HG02973 (cell line): Measurements from ENCODE around the gene LYPLAL1.

ENCODE experiments used
- ATAC-seq: cut with Tn5 transposase; IDR thresholded peaks from one replicate; pipeline ENCODE4 v1.9.1; 2021; ENCODE audit warnings: moderate library complexity; ENCODE audit not compliant: unreplicated experiment

The LYPLAL1 gene

DNA sequence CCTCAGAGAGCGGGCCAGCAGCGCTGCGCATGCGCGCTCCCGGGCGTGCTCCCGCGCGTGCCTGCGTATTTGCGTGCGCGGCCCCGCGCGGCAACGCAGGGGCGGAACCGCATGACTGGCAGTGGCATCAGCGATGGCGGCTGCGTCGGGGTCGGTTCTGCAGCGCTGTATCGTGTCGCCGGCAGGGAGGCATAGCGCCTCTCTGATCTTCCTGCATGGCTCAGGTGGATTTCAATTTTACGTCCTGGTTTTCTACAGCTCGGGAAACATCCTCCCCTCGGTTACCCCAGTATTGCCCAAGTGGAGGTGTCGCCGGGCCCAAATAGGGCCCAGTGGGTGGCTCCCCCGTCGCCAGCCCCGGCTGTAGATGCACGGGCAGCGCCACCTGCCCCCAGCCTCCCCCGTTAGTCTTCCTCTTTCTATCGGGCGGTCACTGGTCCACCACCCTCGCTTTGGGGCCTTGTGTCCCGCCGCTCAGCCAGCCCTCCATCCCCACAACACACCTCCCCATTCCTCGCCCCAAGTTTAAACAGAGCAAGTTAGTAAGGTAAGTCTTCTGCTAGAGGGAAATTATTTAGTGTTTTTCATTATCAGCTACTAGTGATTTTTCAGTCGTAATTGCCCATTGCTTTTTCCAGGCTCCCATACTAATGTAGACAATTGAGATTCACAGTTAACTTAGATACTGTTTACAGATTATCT is at the start of gene LYPLAL1:
TSS of gene LYPLAL1 (plus strand) at position 121 of the 702 bp plus-strand sequence. CDS start at position 134, 13 bp downstream.
- peak; percentile 64 for ATAC-seq

DNA sequence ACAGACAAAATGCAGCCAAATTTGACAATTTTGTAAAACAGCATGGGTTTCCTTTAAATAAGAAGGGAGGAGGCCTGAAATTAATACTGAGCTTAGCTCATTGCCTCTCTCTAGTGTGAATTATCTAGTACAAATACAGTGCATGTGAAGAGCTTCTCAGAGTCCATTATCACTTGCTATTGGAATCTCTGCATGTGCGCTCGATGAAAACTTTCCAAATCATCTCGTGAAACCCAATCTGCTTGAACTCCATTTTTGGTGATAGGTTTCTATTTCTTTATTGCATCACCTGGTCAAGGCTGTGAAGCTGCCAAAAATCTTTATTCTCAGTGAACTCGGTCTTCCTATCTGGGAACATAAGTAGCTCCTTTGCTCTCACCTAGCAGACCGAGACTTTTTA is 49.5 kb upstream of the LYPLAL1 start:
- ATAC-seq: no peak

DNA sequence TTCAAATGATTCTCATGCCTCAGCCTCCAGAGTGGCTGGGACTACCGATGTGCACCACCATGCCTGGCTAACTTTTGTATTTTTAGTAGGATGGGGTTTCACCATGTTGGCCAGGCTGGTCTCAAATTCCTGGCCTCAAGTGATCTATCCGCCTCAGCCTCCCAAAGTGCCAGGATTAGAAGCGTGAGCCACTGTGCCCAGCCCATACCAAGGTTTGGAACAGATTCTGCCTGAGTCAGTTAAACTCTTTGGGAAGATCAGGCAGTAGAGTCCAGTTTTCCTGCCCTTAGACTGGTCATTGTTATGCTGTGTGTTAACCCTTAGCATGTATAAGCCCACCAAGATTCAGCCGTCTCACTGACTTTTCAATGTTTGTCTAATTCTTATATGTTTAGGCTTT is 48.3 kb upstream of the LYPLAL1 start:
- ATAC-seq: no peak

DNA sequence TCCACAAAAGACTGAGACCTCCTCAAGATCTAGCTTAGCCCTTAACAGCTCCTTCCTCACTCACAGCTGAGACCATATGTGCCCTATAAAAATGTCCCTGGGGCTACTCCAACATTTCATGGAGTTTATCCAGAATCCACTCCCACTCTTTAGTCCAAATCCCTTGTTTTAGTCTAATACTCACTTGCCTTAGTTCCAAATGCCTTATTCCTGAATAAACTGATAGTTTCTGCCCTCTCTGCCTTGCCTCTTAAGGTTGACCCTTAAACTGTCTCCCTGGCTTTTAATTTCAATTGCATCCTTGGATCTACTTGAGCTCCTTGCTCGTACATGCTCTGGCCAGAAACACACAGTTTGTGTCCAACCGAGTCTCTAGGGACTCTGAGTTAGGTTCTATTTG is 47.3 kb upstream of the LYPLAL1 start:
- ATAC-seq: no peak

DNA sequence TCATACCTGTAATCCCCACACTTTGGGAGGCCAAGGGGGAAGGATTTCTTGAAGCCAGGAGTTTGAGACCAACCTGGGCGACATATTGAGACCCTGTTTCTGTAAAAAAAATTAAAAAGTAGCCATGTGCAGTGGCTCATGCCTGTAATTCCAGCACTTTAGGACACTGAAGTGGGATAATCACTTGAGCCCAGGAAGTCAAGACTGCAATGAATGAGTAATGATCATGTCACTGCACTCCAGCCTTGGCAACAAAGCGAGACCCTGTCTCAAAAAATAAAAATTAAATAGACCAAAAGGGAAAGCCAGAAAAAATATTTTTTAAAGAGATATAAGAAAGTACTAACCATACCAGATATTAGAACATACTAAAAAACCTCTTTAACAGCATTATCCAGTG is 44.7 kb upstream of the LYPLAL1 start:
- no peak for ATAC-seq

DNA sequence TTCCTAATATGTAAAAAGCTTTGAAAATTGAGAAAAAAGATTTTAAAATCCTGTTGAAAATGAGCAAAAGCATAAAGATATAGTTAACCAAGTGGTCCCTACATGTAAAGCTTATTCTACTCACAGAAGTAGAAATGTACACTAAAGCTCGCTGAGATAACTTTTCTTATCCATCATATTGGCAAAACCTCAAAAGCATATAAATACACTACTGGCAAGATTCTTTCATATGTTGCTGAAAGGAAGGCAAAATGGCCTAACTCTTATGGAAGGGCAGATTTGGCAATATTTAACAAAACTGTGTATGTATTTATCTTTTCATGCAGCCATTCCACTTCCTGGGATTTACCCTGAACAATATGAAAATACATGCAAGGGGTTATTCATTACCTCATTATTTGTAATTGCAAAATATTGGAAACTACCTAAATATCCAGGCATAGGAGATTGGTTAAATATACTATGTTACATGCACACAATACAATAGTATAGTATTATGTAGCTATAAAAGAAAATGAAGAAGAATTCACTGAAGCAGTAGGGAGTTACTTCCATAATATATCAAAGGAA is 43.2 kb upstream of the LYPLAL1 start:
- ATAC-seq: no peak

DNA sequence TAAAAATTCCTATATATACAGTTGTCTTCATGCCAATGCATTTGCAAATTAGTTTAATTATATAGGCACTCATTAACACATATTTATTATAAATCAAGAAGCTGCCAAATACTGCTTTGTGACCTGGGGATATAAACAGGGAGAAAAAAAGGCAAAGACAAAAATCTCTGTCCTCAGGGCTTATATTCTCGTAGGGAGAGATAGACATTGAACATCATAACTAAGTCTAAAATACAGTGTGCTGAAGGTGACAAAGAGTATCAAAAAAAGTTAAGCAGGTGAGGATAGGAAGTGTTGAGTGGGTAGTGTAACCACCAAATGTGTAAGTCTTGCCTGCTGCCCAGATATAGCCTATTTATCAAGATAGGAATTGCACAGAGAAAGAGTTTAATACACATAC is 40.7 kb upstream of the LYPLAL1 start:
- ATAC-seq: no peak

DNA sequence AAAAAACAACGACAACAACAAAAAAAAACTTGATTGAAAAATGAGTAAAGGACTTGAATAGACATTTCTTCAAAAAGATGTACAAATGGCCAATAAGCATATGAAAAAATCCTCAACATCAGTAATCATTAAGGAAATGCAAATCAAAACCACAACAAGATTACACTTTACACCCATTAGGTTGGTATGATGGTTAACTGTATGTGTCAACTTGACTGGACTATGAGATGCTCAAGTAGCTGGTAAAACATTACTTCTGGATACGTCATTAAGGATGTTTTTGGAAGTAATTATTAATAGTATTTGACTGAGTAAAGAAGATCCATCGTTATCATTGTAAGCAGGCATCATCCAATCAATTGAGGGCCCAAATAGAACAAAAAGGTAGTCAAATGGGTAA is 34.9 kb upstream of the LYPLAL1 start:
- ATAC-seq: no peak

DNA sequence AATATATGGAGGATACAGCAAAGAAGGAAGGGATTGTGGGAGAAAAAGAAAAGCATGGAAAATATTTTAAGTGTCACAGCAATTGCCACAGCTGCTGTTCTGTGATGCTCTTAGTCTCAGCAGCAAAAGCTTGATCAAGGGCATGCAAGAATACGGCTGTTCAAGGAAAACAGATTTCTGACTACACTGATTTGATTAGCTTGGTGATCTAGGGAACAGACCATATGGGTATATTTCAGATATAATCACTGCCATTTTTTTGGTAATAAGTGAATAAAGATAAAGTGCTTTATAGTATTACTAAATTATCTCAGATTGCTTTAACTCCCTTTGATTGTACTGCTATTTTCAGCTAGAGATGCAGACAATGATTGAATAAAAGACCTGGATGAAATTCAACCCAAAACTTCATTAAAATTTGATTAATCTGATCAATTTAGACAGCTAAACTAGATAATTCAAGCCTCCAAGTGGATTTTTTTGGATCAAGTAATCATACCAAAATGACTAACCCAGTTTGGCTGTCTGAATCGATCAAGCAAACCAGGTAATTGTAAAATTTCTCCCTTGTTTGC is 33.3 kb upstream of the LYPLAL1 start:
- no peak for ATAC-seq

DNA sequence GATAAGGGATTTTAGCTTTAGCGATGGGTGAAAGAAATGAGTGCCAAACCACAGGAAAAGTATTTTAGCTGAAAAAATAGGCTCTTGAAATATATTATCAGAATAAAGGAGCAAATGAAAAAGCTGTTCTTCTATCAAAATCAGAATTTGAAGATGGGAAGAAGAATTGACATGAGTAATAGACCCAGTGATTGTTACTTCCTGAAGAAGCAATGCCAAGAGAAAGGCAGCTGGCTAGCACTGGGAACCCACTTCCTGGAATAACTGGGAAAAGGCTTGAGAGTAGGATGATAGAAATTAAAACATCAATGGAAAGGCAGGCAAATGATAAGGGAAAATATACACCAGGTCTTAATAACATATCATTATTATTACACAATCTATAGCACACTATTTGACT is 29.9 kb upstream of the LYPLAL1 start:
- ATAC-seq: no peak

DNA sequence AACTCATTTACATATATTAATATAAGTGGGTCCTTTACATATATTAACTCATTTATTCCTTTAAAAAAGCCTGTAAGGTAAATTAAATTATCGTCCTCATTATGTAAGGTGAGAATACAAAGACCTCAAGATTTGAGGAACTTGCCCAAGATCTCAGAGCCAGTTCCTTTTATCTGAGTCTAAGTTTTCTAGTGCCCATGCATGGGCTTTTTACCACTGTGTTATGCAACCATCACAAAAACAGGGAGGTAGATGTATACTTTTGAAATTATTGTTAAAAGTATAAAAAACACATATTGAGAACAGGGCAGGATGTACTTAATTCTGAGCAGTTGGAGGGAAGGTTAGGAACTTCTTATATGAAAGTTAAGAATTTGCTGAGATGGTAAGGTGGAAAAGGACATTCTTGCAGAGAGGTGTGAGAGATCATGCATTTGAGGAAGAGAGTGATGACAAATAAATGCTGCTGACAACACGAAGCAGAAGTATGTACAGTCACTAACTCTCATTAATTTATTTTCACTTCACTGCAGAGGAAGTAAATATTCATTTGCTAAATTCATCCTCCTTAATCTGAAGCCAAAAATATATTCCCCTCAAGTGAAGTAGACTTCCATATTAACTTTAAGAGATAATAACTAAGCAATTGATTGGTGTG is 28.9 kb upstream of the LYPLAL1 start:
- ATAC-seq: no peak

DNA sequence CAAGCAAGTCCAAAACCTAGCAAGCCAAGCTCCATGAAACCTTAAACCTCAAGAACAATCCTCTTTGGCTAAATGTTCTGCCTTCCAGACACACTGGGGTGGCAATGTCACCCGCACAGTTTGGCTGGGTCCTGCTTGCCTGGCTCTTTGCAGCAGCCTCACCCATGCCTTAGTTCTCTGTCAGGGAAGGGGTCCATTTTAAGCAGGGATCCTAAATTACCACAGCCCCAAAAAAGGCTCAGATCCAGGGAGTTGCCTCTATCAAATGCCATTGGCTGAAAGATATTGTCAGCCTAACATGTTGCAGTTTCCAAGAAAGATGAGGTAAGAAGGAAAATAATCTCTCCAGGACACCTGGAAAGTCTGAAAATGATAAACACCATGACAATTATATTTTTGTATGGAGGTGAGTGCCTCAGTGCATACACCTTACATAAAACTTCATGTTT is 26.1 kb upstream of the LYPLAL1 start:
- ATAC-seq: no peak

DNA sequence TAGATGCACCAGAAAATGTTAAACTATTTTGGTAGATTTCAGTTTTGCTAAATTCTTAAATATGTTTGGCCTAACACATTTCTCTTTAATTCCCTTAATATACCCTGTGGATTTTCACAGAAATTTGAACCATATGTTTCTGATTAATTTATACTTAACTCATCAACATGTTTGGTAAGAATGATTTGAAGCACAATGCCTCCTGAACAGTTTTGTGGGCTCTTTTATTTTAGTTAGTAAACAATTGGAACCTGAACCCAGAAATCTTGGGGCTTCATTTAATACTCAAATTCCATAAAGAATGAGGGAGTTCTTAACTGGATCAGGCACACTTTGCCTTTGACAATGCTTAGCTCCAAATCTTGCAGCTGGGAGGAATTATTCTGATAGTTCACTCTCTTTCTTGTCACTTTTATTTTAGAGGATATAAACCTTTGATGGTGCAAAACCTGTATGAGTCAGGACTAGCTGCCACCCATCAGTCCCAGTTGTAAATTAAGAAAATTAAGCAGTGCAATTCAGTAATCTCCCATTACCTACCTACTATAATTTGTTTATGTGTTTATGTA is 24.6 kb upstream of the LYPLAL1 start:
- ATAC-seq: no peak

DNA sequence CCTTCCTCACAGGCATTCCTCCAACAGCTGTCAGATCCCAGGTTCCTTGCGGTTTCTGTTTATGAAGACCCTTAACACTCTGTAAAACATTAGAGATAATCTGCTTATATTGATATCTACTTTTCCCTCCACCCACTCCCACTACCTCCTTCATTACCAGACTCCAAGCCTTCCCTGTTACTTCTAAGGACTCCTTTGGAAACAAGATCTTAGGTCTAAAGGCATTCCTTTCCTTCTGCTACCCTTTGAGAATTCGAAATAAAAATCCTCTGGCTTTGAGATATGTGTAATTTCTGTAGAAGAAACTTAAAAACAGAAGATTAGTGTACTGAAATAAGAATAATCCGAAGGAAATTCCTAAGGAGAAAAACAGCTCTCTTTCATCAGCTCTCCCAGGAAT is 23.7 kb upstream of the LYPLAL1 start:
- no peak for ATAC-seq

DNA sequence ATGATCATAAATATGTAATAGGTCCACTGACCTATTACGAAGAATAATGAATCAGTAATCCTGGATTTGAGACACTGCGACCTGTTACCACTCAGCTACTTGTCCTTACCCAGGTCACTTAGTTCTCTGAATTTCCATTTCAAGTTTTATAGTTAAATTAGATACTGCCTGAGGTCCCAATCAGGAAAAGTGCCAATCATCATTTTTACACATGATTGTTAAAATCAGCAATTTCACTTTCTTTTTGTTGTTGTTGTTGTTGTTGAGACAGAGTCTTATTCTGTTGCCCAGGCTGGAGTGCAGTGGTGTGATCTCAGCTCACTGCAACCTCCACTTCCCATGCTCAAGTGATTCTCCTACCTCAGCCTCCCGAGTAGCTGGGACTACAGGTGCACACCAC is 22.8 kb upstream of the LYPLAL1 start:
- no peak for ATAC-seq

DNA sequence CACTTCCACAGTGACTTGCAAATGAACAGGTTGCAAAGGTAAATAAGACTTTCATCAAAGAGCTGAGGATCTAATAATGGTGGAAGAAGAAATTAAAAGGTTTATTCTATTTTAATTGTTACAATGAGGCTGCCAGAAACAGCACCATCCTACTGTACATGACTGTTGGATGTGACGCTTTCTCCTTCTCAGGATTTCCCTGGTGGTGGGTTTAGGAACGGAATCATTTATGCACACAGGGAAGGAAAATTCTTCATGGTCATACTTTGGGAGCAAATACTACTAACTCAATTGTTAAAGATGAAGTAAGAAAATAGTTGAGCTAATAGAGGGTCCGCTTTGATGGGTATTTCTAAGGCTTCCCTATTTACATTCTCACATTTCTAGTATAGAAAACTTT is 22.2 kb upstream of the LYPLAL1 start:
- no peak for ATAC-seq

DNA sequence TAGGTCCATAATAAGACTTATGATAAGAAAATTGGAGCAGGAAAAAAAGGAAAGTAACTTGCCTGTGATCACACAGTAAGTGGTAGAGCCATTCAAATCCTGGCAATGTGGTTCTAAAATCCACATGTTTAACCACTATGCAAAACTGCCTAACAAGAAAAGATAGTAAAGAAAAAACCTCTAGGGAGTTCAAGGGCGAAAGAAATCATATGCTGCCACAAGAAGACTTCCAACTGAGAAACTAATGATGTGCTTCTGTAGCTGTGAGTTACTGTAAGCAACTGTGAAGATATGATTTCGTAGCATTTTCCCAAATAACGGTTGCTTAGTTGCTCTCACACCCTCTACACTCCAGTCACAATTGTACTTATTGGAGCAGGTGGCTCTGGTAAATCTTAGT is 20.9 kb upstream of the LYPLAL1 start:
- no peak for ATAC-seq

DNA sequence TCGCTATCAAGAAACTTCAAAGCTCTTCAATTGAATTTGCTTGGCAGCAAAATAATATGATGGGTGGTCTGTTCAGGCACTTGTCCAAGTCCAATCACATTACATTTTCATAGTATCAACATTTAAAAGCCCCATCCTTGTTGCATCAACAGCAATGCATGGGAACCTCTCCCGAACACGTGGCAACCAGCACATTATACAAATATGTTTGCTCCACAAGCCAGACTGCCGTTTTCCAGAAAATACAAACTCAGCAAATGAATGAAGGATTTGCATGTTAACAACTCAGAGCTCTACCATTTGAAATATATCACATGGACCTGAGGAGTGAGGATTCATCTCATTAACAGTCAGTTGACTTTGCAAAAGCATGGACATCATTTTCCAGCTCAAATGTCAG is 20.0 kb upstream of the LYPLAL1 start:
- ATAC-seq: no peak

DNA sequence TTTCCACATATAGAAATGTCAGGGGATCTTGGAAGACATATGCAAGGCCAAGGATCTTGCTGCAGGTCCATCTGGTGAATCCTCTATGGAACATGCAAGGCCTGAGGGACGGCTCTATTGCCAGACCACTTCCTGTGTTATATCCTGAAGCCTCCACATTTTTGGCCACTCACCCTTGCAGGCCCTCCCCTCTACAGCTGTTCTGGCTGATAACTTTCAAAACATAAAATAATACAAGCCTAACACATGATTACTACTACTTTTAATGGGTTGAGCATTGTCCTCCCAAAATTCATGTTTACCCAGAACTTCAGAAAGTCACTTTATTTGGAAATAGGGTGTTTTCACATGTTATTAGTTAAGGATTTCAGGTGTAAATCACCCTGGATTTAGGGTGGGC is 18.5 kb upstream of the LYPLAL1 start:
- no peak for ATAC-seq

DNA sequence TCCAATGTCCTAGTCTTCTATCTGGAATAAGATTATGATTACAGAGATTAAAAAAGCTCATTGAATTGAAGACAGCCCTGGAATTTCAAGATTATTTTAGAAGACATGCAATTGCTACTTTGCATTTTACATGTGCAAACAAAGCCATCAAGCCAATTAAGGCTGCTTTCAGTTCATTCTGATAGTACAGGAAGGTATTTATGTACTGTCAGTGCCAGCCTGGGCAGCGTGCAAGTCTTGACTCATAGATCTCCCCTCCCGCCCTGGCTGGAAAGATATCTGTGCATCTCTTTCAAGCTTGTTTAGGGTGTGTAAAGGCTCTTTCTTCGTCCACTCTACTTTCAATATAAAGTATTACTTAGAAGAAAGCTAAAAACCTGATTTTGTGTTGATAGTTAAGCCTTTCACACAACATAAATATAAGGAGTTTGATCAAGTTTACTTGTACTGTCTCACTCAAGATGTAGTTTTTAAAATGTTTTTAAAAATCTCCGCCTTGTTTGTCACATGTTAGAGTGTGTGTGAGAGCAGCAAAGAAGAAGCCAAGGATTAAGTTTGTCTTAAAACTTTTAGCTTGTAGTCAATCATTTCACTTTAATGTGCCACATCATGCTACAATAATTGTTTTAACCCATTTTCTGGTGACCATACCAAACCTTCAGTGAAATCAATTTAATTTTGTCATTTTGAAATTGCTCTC is 13.6 kb upstream of the LYPLAL1 start:
- no peak for ATAC-seq

DNA sequence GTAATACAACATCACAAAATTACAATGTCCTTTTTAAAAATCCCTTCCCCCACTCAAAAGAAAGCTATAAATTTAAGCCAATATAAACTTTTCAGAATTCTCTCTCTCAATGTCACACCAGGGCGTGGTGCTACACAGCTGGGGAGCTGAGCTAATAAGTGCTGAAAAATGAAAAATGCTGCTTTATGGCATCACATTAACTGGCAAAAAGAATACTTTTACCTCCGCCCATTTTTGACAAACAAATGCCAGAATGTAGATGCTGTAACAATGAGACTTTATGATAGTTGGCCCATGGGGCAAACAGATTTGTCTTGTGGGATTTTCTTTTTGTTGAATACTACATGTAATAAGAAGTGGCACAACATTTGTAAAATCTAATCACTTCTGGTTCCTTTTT is 12.7 kb upstream of the LYPLAL1 start:
- ATAC-seq: no peak
